ENCODE results near the gene STK24. TPM values are rescaled to one million over a fixed set of nuclear protein-coding genes. Genes with fewer than 3 reads are reported as not detected.

The STK24 gene
- total and polyA plus RNA-seq, 2 of the 4 experiments (the other 2 are of a cell fraction), result 29.2 to 43.4 TPM

DNA sequence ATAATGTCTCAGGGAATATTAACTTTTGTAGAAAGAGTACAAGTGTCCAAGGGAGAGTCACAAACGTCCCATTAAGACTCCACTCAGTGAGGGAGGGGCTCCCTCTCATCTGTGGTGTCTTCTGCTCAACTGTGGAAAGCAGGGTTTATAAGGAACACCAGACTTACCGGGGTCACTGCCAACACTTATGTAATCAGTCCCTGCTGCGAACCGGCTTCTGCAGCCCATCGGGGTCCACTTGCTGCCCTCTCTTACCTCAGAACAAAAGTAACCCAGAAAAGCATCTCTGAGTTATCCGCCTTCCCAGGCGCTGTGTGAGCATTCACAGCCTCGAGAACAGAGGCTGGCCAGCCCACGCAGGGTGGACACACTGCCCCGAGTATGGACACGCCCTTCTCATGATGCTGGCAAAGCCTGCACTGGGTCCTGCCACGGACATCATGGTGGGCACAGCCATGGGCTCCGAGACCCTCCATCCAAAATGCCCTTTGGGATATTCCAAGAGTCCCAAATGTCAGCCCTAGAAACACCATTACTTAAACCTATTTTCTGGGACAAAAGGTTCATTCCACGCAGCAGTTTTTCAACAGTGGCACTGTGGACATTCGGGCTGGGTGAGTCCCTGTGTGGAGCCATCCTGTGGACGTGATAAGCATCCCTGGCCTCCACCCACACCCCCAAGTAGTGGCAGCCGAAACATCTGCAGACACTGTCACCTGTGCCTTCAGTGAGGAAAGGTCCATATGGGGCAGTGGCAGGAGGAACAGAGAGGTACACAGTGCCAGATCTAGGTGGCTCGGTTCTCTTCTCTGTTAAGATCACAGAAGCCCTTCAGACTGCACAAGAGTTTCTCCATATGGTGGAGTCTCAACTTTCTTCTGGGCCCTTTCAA is 63.9 kb downstream of the STK24 start:
- Histone ChIP-seq H3K4ac (ENCODE audit: low read depth, low read length) (no peak overlapping the region), H3K18ac (ENCODE audit: low read depth, low read length) (no peak overlapping the region), H4K20me1 (ENCODE audit: insufficient read depth, low read length) (peaks cover 22% of the 10 kb centered on the region), H3K9ac (ENCODE audit: low read depth, low read length) (no peak overlapping the region), H3K14ac (replicated peaks; ENCODE audit: low read depth, low read length) (no peak overlapping the region), H3K4me1 (ENCODE audit: control insufficient read depth, insufficient read depth, low read length) (peaks cover 10% of the 10 kb centered on the region), H3K27ac (ENCODE audit: insufficient read depth, low read length) (no peak overlapping the region), H2BK20ac (ENCODE audit: low read depth, low read length) (no peak overlapping the region), H3K56ac (ENCODE audit: extremely low read depth, insufficient read depth, low read length) (no peak overlapping the region), H3K23ac (ENCODE audit: low read depth, low read length) (no peak overlapping the region), H3K79me1 (ENCODE audit: low read depth in 1 of 2, low read length in 2 of 2) (peaks cover 43 to 88% of the 10 kb centered on the region in 2 experiments), H3K9me3 (ENCODE audit: control insufficient read depth, insufficient read depth, low read length) (no peaks in the 10 kb centered on the region), H2AFZ (replicated peaks; ENCODE audit: low read length, poor library complexity) (peak overlapping the region; percentile 23), H3K27me3 (ENCODE audit: control insufficient read depth, insufficient read depth, low read length) (no peaks in the 10 kb centered on the region), H2AK9ac (replicated peaks; ENCODE audit: low read depth, low read length, poor library complexity) (peak overlapping the region; percentile 57), H4K5ac (ENCODE audit: low read depth, low read length) (no peak overlapping the region), H2BK120ac (ENCODE audit: low read depth, low read length) (no peak overlapping the region), H3K9me1 (ENCODE audit: insufficient read depth, low read length) (peaks cover 25% of the 10 kb centered on the region), H3K4me2 (ENCODE audit: low read depth, low read length) (no peak overlapping the region), H3K4me3 (ENCODE audit: insufficient read depth, low read depth, low read length) (no peak overlapping the region), H2BK15ac (ENCODE audit: low read depth, low read length) (no peak overlapping the region), H2BK5ac (ENCODE audit: low read depth, low read length, poor library complexity, severe bottlenecking) (no peak overlapping the region), H3K36me3 (ENCODE audit: control insufficient read depth, insufficient read depth, low read length) (peaks cover 13% of the 10 kb centered on the region), H2AK5ac (ENCODE audit: low read depth, low read length) (no peak overlapping the region), H4K91ac (ENCODE audit: insufficient read depth, low read depth, low read length) (no peak overlapping the region), H4K8ac (ENCODE audit: low read depth in 2 of 2, low read length in 2 of 2) (no peak overlapping the region)
- no peak for DNase-seq
- TF ChIP-seq RFX5 (IDR thresholded peaks at IDR 0.05; ENCODE audit: low read depth, low read length), result no peak
- TF ChIP-seq CTCF (conservative IDR thresholded peaks at IDR 0.05; ENCODE audit: low read depth, low read length), result no peak
- no peak for TF ChIP-seq FOS (IDR thresholded peaks at IDR 0.05; ENCODE audit: low read depth, low read length)
- no peak for TF ChIP-seq MAFK (IDR thresholded peaks at IDR 0.05; ENCODE audit: low read depth, low read length)
- TF ChIP-seq POLR2A (IDR thresholded peaks at IDR 0.05; ENCODE audit: low read depth, low read length), result no peak
- TF ChIP-seq CHD1 (IDR thresholded peaks at IDR 0.05; ENCODE audit: low read depth, low read length), result no peak
- TF ChIP-seq BHLHE40 (IDR thresholded peaks at IDR 0.05; ENCODE audit: low read depth, low read length), result no peak
- no peak for TF ChIP-seq ELK1 (IDR thresholded peaks at IDR 0.05; ENCODE audit: borderline replicate concordance, low read depth, low read length)
- TF ChIP-seq MAZ (IDR thresholded peaks at IDR 0.05; ENCODE audit: borderline replicate concordance, low read depth, low read length), result no peak
- TF ChIP-seq RAD21 (IDR thresholded peaks at IDR 0.05; ENCODE audit: low read length), result no peak
- no peak for TF ChIP-seq CEBPB (IDR thresholded peaks at IDR 0.05; ENCODE audit: low read depth, low read length)
- no peak for TF ChIP-seq RCOR1 (IDR thresholded peaks at IDR 0.05; ENCODE audit: insufficient replicate concordance, low read length)
- 98% methylated on average over 7 of the region's 18 CpGs; no CpG with 5 or more reads in 1 of the 2 experiments for WGBS, 2 experiments (ENCODE audit: extremely low coverage in 2 of 2, insufficient read length in 1 of 2)
- no peak for ATAC-seq (ENCODE audit: low read depth)
- intact Hi-C loops (cut with micrococcal nuclease) (no loop called here), dilution Hi-C loops (cut with HindIII; ENCODE audit: low sequenced_read_pairs, unreplicated experiment) (no loop called here), in situ Hi-C loops (cut with MboI; ENCODE audit: low sequenced_read_pairs) (no loop called here)
- POLR2A ChIA-PET (ENCODE audit: unreplicated experiment), result no interaction called here
- CTCF ChIA-PET, result no interaction called here
- no TSS peak for BruUV-seq (replicated peaks)
